Fibroblast of lung (primary cell): ENCODE measurements around the gene TCP11.

Experiments
- CTCF ChIP-seq, 2 donors: IDR thresholded peaks in 1 of 2; conservative IDR thresholded peaks in 1 of 2; 1 replicate in 1 of 2; 2 replicates in 1 of 2; pipeline ENCODE4 v1.5.1; 2011 to 2012; ENCODE audit warnings: low read length in 2 of 2, control low read depth in 1 of 2, inconsistent platforms in 1 of 2, low read depth in 1 of 2, mild to moderate bottlenecking in 1 of 2
- EZH2 ChIP-seq: IDR thresholded peaks from 2 replicates; pipeline ENCODE4 v1.5.1; 2012; ENCODE audit warnings: low read length, control low read depth, mild to moderate bottlenecking; ENCODE audit errors: missing control alignments

- TF ChIP-seq CTCF (conservative IDR thresholded peaks at IDR 0.05 in 1 of 2, IDR thresholded peaks at IDR 0.05 in 1 of 2; ENCODE audit: low read depth in 1 of 2, low read length in 2 of 2) (no peak), EZH2 (no peak)
Measured at GRCh38 chr6:35184580-35185301, 43.6 kb upstream of the TCP11 start.
